H9 (cell line): ENCODE results near the gene PASK. TPM values are rescaled to one million over a fixed set of nuclear protein-coding genes. Genes with fewer than 3 reads are reported as not detected.

Experiments used
- DNase-seq: peaks from one replicate; pipeline ENCODE4 v3.0.0-alpha.2; 2017
- H2AFZ ChIP-seq: one replicate; pipeline ENCODE4 v1.6.1; 2013; ENCODE audit warnings: mild to moderate bottlenecking, low read length, control low read depth, moderate library complexity
- H2AK5ac ChIP-seq: 2 replicates; pipeline ENCODE4 v1.6.1; 2013; ENCODE audit warnings: low read length, control low read depth, mixed read lengths; ENCODE audit not compliant: insufficient read length
- H2BK120ac ChIP-seq: one replicate; pipeline ENCODE4 v1.6.1; 2013; ENCODE audit warnings: low read depth, mild to moderate bottlenecking, low read length, control low read depth, inconsistent platforms; ENCODE audit not compliant: poor library complexity, severe bottlenecking
- H2BK12ac ChIP-seq: 2 replicates; pipeline ENCODE4 v1.6.1; 2013; ENCODE audit warnings: low read length, control low read depth, mixed read lengths, low read depth; ENCODE audit not compliant: insufficient read length
- H2BK15ac ChIP-seq: 2 replicates; pipeline ENCODE4 v1.6.1; 2013; ENCODE audit warnings: low read depth, low read length, control low read depth
- H2BK20ac ChIP-seq: one replicate; pipeline ENCODE4 v1.6.1; 2013; ENCODE audit warnings: low read depth, mild to moderate bottlenecking, low read length, control low read depth, inconsistent platforms; ENCODE audit not compliant: poor library complexity, severe bottlenecking
- H2BK5ac ChIP-seq: 2 replicates; pipeline ENCODE4 v1.6.1; 2013; ENCODE audit warnings: low read length, control low read depth, mixed read lengths; ENCODE audit not compliant: insufficient read length
- H3K14ac ChIP-seq: 2 replicates; pipeline ENCODE4 v1.6.1; 2013; ENCODE audit warnings: low read length, control low read depth; ENCODE audit not compliant: insufficient read depth
- H3K18ac ChIP-seq: 2 replicates; pipeline ENCODE4 v1.6.1; 2013; ENCODE audit warnings: low read depth, mild to moderate bottlenecking, mixed read lengths, low read length, control low read depth; ENCODE audit not compliant: insufficient read length
- H3K23ac ChIP-seq: 2 replicates; pipeline ENCODE4 v1.6.1; 2013; ENCODE audit warnings: low read length, control low read depth, mixed read lengths, low read depth; ENCODE audit not compliant: insufficient read length
- H3K23me2 ChIP-seq: 2 replicates; pipeline ENCODE4 v1.6.1; 2013; ENCODE audit warnings: low read depth, mild to moderate bottlenecking, mixed read lengths, low read length, control low read depth; ENCODE audit not compliant: insufficient read length, poor library complexity, severe bottlenecking
- H3K27ac ChIP-seq: 2 replicates; pipeline ENCODE4 v1.5.1; 2013; ENCODE audit warnings: low read length, control low read depth, mixed read lengths, low read depth; ENCODE audit not compliant: insufficient read length
- H3K27me3 ChIP-seq: 2 replicates; pipeline ENCODE4 v1.6.1; 2013; ENCODE audit warnings: low read length, control low read depth, inconsistent platforms; ENCODE audit not compliant: insufficient read depth
- H3K4ac ChIP-seq: 2 replicates; pipeline ENCODE4 v1.6.1; 2013; ENCODE audit warnings: low read depth, mild to moderate bottlenecking, control low read depth, inconsistent platforms, low read length, moderate library complexity
- H3K4me1 ChIP-seq: 2 replicates; pipeline ENCODE4 v1.6.1; 2013; ENCODE audit warnings: low read length, control low read depth, inconsistent platforms; ENCODE audit not compliant: insufficient read depth
- H3K4me2 ChIP-seq: 2 replicates; pipeline ENCODE4 v1.6.1; 2013; ENCODE audit warnings: low read length, control low read depth, mixed read lengths; ENCODE audit not compliant: insufficient read length, insufficient read depth
- H3K56ac ChIP-seq: 2 replicates; pipeline ENCODE4 v1.6.1; 2013; ENCODE audit warnings: low read depth, mild to moderate bottlenecking, mixed read lengths, low read length, control low read depth; ENCODE audit not compliant: insufficient read length
- H3K79me1 ChIP-seq: 2 replicates; pipeline ENCODE4 v1.6.1; 2013; ENCODE audit warnings: low read depth, mild to moderate bottlenecking, moderate library complexity, low read length, control low read depth, inconsistent platforms; ENCODE audit not compliant: insufficient read depth, poor library complexity, severe bottlenecking
- H3K79me2 ChIP-seq: 2 replicates; pipeline ENCODE4 v1.6.1; 2013; ENCODE audit warnings: low read length, control low read depth, inconsistent platforms; ENCODE audit not compliant: insufficient read depth
- H3K9ac ChIP-seq: 2 replicates; pipeline ENCODE4 v1.6.1; 2013; ENCODE audit warnings: low read length, control low read depth, mixed read lengths; ENCODE audit not compliant: insufficient read length; ENCODE audit errors: extremely low read depth
- H3K9me3 ChIP-seq: one replicate; pipeline ENCODE4 v1.6.1; 2013; ENCODE audit warnings: low read depth, low read length, inconsistent platforms; ENCODE audit not compliant: control insufficient read depth
- H3T11ph ChIP-seq: one replicate; pipeline ENCODE4 v1.6.1; 2013; ENCODE audit warnings: mild to moderate bottlenecking, low read length, control low read depth, inconsistent platforms
- H4K20me1 ChIP-seq: one replicate; pipeline ENCODE4 v1.6.1; 2013; ENCODE audit not compliant: control insufficient read depth, insufficient read length, insufficient read depth
- H4K5ac ChIP-seq: 2 replicates; pipeline ENCODE4 v1.6.1; 2013; ENCODE audit warnings: low read depth, mild to moderate bottlenecking, mixed read lengths, low read length, control low read depth; ENCODE audit not compliant: insufficient read length
- H4K8ac ChIP-seq: replicated peaks from 2 replicates; pipeline ENCODE4 v1.6.1; 2013; ENCODE audit warnings: low read length, control low read depth, mixed read lengths, low read depth; ENCODE audit not compliant: insufficient read length
- H4K91ac ChIP-seq: 2 replicates; pipeline ENCODE4 v1.6.1; 2013; ENCODE audit warnings: low read depth, mild to moderate bottlenecking, moderate library complexity, mixed read lengths, low read length, control low read depth; ENCODE audit not compliant: insufficient read length
- H3K27ac Mint-ChIP-seq, 3 experiments: 2 replicates in 2 of 3; 3 replicates in 1 of 3; pipeline ENCODE4 v1.8.0; 2020 to 2021; ENCODE audit warnings: mixed read lengths in 3 of 3, mild to moderate bottlenecking in 1 of 3, moderate library complexity in 1 of 3
- H3K27me3 Mint-ChIP-seq: 2 replicates; pipeline ENCODE4 v1.8.0; 2021; ENCODE audit warnings: low read depth, mild to moderate bottlenecking, moderate library complexity, mixed read lengths
- H3K36me3 Mint-ChIP-seq, 3 experiments: 2 replicates in 2 of 3; 3 replicates in 1 of 3; pipeline ENCODE4 v1.8.0; 2020 to 2021; ENCODE audit warnings: low read depth in 3 of 3, mixed read lengths in 3 of 3; ENCODE audit not compliant: insufficient read depth in 1 of 3
- H3K4me1 Mint-ChIP-seq, 2 experiments: 2 replicates each; pipeline ENCODE4 v1.8.0; 2020; ENCODE audit warnings: mixed read lengths in 2 of 2
- H3K4me3 Mint-ChIP-seq, 2 experiments: 2 replicates in 1 of 2; 3 replicates in 1 of 2; pipeline ENCODE4 v1.8.0; 2020 to 2021; ENCODE audit warnings: mild to moderate bottlenecking in 2 of 2, mixed read lengths in 2 of 2, moderate library complexity in 1 of 2
- H3K9me3 Mint-ChIP-seq, 2 experiments: 2 replicates in 1 of 2; 3 replicates in 1 of 2; pipeline ENCODE4 v1.8.0; 2020; ENCODE audit warnings: mild to moderate bottlenecking in 2 of 2, mixed read lengths in 2 of 2, moderate library complexity in 1 of 2
- WGBS: extraction: QIAGEN DNeasy Blood & Tissue Kit; methylation state at CpG from one replicate; pipeline ENCODE4 v1.1.7; 2013; ENCODE audit warnings: missing lambda C conversion rate, low lambda C conversion rate, mixed read lengths; ENCODE audit not compliant: insufficient read length; ENCODE audit errors: extremely low coverage; 5-methylcytosine and 5-hydroxymethylcytosine counted together
- total RNA-seq: library from RNA; stranded (reverse); gene quantifications from 2 replicates; pipeline ENCODE4 v1.2.1, GENCODE V29; 2021
- TF ChIP-seq, protein P1 (sequence below): fragments of 200-600 bp; sonication (generic); conservative IDR thresholded peaks from 3 replicates; pipeline ENCODE4 v1.8.0; 2021; ENCODE audit warnings: antibody characterized with exemption, mild to moderate bottlenecking

PASK gene
- total RNA-seq, 1 experiment from 2014 or later: 68.0 TPM

DNA sequence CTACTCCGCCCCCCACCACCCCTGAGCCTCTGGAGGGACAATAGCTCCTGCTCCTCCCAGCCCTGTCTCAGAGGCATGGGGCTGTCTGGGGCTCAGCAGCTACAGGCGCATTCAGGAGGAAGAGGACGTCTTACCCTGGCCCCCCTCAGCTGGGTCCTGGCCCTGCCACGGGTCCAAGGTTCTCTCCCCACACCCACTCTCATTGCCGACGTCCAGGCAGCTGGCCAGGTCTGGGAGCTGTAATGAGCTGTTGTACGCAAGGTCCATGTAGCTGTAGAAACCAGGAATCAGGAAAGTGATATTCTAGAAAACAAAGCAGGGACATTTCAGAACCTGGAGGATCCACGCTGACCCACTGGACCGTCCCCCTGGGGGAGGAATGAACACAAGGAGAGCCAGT is 13.5 kb downstream of the PASK start:
- peaks cover 29 to 71% (median 57%) of the 10 kb centered on the region in 3 experiments for H3K36me3 Mint-ChIP-seq
- H3K23ac ChIP-seq: no peak overlapping the region
- H3K27me3 Mint-ChIP-seq: no peaks in the 10 kb centered on the region
- no peak overlapping the region for H3K27ac ChIP-seq
- H3K27me3 ChIP-seq: no peaks in the 10 kb centered on the region
- no peaks in the 10 kb centered on the region for H3K9me3 Mint-ChIP-seq
- no peak overlapping the region for H4K91ac ChIP-seq
- H3K27ac Mint-ChIP-seq: no peak overlapping the region
- no peak overlapping the region for H3K4me2 ChIP-seq
- no peak overlapping the region for H2BK15ac ChIP-seq
- no peaks in the 10 kb centered on the region for H3K4me1 Mint-ChIP-seq
- no peak overlapping the region for H4K5ac ChIP-seq
- H3K4me1 ChIP-seq: no peaks in the 10 kb centered on the region
- H2BK120ac ChIP-seq: no peak overlapping the region
- H3T11ph ChIP-seq: no peak overlapping the region
- H3K23me2 ChIP-seq: no peaks in the 10 kb centered on the region
- no peak overlapping the region for H3K9ac ChIP-seq
- H3K79me1 ChIP-seq: no peaks in the 10 kb centered on the region
- DNase-seq: no peak
- no peak overlapping the region for H3K14ac ChIP-seq
- no peak overlapping the region for H2AK5ac ChIP-seq
- no peak overlapping the region for H2AFZ ChIP-seq
- TF ChIP-seq, protein P1, sequence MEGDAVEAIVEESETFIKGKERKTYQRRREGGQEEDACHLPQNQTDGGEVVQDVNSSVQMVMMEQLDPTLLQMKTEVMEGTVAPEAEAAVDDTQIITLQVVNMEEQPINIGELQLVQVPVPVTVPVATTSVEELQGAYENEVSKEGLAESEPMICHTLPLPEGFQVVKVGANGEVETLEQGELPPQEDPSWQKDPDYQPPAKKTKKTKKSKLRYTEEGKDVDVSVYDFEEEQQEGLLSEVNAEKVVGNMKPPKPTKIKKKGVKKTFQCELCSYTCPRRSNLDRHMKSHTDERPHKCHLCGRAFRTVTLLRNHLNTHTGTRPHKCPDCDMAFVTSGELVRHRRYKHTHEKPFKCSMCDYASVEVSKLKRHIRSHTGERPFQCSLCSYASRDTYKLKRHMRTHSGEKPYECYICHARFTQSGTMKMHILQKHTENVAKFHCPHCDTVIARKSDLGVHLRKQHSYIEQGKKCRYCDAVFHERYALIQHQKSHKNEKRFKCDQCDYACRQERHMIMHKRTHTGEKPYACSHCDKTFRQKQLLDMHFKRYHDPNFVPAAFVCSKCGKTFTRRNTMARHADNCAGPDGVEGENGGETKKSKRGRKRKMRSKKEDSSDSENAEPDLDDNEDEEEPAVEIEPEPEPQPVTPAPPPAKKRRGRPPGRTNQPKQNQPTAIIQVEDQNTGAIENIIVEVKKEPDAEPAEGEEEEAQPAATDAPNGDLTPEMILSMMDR: no peak
- no peak overlapping the region for H2BK5ac ChIP-seq
- H4K8ac ChIP-seq: no peak overlapping the region
- WGBS: no CpG with 5 or more reads among the region's 9 CpGs
- H3K18ac ChIP-seq: no peak overlapping the region
- H3K56ac ChIP-seq: no peak overlapping the region
- no peaks in the 10 kb centered on the region for H3K79me2 ChIP-seq
- no peaks in the 10 kb centered on the region for H3K9me3 ChIP-seq
- no peaks in the 10 kb centered on the region for H4K20me1 ChIP-seq
- no peak overlapping the region for H2BK12ac ChIP-seq
- no peak overlapping the region for H3K4ac ChIP-seq
- H3K4me3 Mint-ChIP-seq: no peak overlapping the region
- H2BK20ac ChIP-seq: no peak overlapping the region
